Peyer's patch (tissue), 4 donors: ENCODE results near the gene GJB5. TPM values are rescaled to one million over a fixed set of nuclear protein-coding genes. Genes with fewer than 3 reads are reported as not detected.

Experiments used
- DNase-seq, 3 donors: peaks; one replicate each; pipeline ENCODE4 v3.0.0-alpha.2; 2017 to 2019
- H3K27ac ChIP-seq, 4 donors: fragments of 200-600 bp; sonication (generic); one replicate each; pipeline ENCODE4 v1.5.1; 2016 to 2019
- H3K27me3 ChIP-seq, 2 donors: fragments of 200-600 bp; sonication (generic); one replicate each; pipeline ENCODE4 v1.5.1; 2019
- H3K36me3 ChIP-seq, 3 donors: fragments of 200-600 bp; sonication (generic); one replicate each; pipeline ENCODE4 v1.5.1; 2016 to 2019
- H3K4me1 ChIP-seq, 4 donors: fragments of 200-600 bp; sonication (generic); one replicate each; pipeline ENCODE4 v1.5.1; 2016 to 2019
- H3K4me3 ChIP-seq, 4 donors: fragments of 200-600 bp; sonication (generic); 1 replicate in 3 of 4; 2 replicates in 1 of 4; pipeline ENCODE4 v1.5.1; 2016 to 2019; ENCODE audit warnings: mild to moderate bottlenecking in 1 of 4
- H3K9me3 ChIP-seq, 4 donors: fragments of 200-600 bp; sonication (generic); one replicate each; pipeline ENCODE4 v1.5.1; 2016 to 2019; ENCODE audit warnings: mild to moderate bottlenecking in 1 of 4
- POLR2A ChIP-seq, 2 donors: fragments of 450-650 bp; IDR thresholded peaks; one replicate each; pipeline ENCODE4 v1.5.1; 2017; ENCODE audit warnings: antibody characterized with exemption in 2 of 2, mild to moderate bottlenecking in 2 of 2, moderate library complexity in 2 of 2
- total RNA-seq, 4 donors: library from RNA; depleted of rRNA; stranded (reverse); fragments of >200 nt; gene quantifications; one replicate each; pipeline ENCODE4 v1.1.0, GENCODE V29; 2016
- TF ChIP-seq, protein P1 (sequence below), 6 experiments: fragments of 450-650 bp in 4 of 6; fragments of 200-600 bp in 2 of 6; sonication (generic) in 1 of 6; IDR thresholded peaks; one replicate each; pipeline ENCODE4 v1.5.1; 2017 to 2019; ENCODE audit warnings: antibody characterized with exemption in 6 of 6, mild to moderate bottlenecking in 3 of 6, moderate library complexity in 1 of 6

The GJB5 gene
- not detected for total RNA-seq

GRCh38 chr1:34754964-34755637 lies at the start of gene GJB5:
GJB5 (plus strand) TSS chr1:34755047; CDS start chr1:34757331, 2,284 bp downstream.
- Histone ChIP-seq H3K4me1 (no peaks in the 10 kb centered on the region), H3K4me3 (no peak within 1 kb of the TSS), H3K36me3 (no peaks in the 10 kb centered on the region), H3K27me3 (no peaks in the 10 kb centered on the region), H3K9me3 (no peaks in the 10 kb centered on the region), H3K27ac (no peak within 1 kb of the TSS)
- no peak for DNase-seq
- TF ChIP-seq, protein P1, sequence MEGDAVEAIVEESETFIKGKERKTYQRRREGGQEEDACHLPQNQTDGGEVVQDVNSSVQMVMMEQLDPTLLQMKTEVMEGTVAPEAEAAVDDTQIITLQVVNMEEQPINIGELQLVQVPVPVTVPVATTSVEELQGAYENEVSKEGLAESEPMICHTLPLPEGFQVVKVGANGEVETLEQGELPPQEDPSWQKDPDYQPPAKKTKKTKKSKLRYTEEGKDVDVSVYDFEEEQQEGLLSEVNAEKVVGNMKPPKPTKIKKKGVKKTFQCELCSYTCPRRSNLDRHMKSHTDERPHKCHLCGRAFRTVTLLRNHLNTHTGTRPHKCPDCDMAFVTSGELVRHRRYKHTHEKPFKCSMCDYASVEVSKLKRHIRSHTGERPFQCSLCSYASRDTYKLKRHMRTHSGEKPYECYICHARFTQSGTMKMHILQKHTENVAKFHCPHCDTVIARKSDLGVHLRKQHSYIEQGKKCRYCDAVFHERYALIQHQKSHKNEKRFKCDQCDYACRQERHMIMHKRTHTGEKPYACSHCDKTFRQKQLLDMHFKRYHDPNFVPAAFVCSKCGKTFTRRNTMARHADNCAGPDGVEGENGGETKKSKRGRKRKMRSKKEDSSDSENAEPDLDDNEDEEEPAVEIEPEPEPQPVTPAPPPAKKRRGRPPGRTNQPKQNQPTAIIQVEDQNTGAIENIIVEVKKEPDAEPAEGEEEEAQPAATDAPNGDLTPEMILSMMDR (IDR thresholded peaks at IDR 0.05), result no peak
- no peak for TF ChIP-seq POLR2A (IDR thresholded peaks at IDR 0.05)

- Histone ChIP-seq H3K27ac (no peak overlapping the region), H3K36me3 (no peaks in the 10 kb centered on the region), H3K4me1 (no peaks in the 10 kb centered on the region), H3K9me3 (no peaks in the 10 kb centered on the region), H3K27me3 (no peaks in the 10 kb centered on the region), H3K4me3 (no peak overlapping the region)
- TF ChIP-seq POLR2A (IDR thresholded peaks at IDR 0.05), result no peak
- TF ChIP-seq, protein P1 (IDR thresholded peaks at IDR 0.05), result no peak
- DNase-seq, result no peak
Measured at GRCh38 chr1:34705077-34705476, 49.8 kb upstream of the GJB5 start.

DNA sequence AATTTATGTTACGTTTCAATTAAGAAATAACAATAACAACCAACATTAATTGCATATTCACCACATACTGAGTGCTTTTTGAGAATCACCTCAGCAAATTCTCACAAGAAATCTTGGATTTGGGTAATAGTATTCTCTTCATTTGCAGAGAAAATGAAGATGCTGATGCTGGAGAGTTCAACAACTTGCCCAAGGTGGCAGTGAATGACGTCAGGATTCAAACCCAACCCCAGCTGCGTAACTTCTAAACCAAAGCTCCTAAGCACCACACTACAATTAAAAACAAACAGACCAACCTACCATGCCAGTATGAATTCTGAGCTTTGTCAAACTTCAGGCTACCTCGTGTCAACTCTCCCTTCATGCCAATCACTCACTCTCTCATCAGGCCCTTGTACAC lies 46.7 kb upstream of the GJB5 start:
- Histone ChIP-seq H3K27ac (no peak overlapping the region), H3K9me3 (no peaks in the 10 kb centered on the region), H3K27me3 (no peaks in the 10 kb centered on the region), H3K4me1 (no peaks in the 10 kb centered on the region), H3K36me3 (no peaks in the 10 kb centered on the region), H3K4me3 (no peak overlapping the region)
- TF ChIP-seq, protein P1 (IDR thresholded peaks at IDR 0.05), result no peak
- no peak for TF ChIP-seq POLR2A (IDR thresholded peaks at IDR 0.05)
- no peak for DNase-seq

DNA sequence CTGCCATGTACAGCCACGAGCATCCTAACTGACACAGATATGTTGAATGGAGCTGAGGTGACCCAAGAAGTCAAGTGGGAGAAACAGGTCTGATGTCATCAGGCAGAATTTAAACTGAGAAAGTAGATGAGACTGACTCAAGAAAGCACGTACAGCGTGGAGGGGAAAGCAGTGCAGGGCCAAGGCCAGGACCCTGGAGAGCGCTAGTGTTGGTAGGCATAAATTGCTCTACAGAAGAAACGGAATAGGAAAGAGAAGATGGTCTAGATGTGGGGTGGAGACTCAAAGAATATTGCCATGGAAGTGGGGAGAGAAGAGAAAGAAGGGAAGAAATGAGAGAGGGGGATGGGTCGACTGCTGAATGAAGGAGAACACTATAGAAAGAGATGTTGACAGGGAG lies 45.3 kb upstream of the GJB5 start:
- Histone ChIP-seq H3K4me3 (no peak overlapping the region), H3K4me1 (no peaks in the 10 kb centered on the region), H3K36me3 (no peaks in the 10 kb centered on the region), H3K9me3 (no peaks in the 10 kb centered on the region), H3K27ac (no peak overlapping the region), H3K27me3 (no peaks in the 10 kb centered on the region)
- DNase-seq, result no peak
- TF ChIP-seq POLR2A (IDR thresholded peaks at IDR 0.05), result no peak
- TF ChIP-seq, protein P1 (IDR thresholded peaks at IDR 0.05), result no peak

DNA sequence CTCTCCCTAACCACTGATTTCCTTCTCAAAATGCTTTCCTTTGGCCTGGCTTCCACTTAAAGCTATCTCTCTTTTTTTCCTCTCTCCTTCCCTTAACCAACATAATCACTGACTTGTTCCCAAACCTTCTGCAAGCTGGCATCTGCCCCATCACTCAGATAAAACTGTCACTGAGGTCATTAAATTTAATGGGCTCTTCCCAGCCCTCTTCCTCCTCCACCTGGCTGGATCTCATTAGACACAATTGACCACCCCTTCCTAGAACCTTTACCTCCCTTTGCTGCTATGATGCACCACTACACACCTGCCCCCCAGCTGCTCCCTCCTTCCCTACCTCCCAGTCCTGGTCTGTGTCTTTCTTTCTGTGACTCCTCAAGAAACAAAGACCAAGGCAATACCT lies 44.0 kb upstream of the GJB5 start:
- no peak for DNase-seq
- Histone ChIP-seq H3K4me3 (no peak overlapping the region), H3K4me1 (no peaks in the 10 kb centered on the region), H3K36me3 (no peaks in the 10 kb centered on the region), H3K9me3 (no peaks in the 10 kb centered on the region), H3K27me3 (no peaks in the 10 kb centered on the region), H3K27ac (no peak overlapping the region)
- no peak for TF ChIP-seq POLR2A (IDR thresholded peaks at IDR 0.05)
- TF ChIP-seq, protein P1 (IDR thresholded peaks at IDR 0.05), result no peak

DNA sequence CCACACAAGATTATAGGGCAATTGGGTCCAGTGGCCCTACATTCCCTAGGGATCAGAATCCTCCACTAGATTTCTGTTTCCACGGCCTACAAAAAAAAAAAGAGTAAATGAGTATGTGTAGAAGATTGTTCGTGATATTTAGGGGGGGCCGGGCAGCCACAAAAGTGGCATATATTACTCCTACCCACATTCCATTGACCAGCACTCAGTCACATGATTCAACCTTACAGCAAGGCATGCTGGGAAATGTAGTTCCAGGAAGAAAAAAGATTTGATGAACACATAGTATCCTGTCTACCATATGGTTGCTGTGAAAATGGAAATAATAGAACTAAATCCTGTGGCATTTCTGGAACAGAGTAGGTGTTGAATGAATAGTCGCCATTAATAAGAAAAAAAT lies 43.4 kb upstream of the GJB5 start:
- no peaks in the 10 kb centered on the region for H3K4me1 ChIP-seq
- TF ChIP-seq POLR2A (IDR thresholded peaks at IDR 0.05), result no peak
- TF ChIP-seq, protein P1 (IDR thresholded peaks at IDR 0.05), result no peak
- no peaks in the 10 kb centered on the region for H3K36me3 ChIP-seq
- no peaks in the 10 kb centered on the region for H3K9me3 ChIP-seq
- H3K27ac ChIP-seq, result no peak overlapping the region
- no peak for DNase-seq
- H3K4me3 ChIP-seq, result no peak overlapping the region
- no peaks in the 10 kb centered on the region for H3K27me3 ChIP-seq
